ENCODE data around the gene TUNAR. TPM values are rescaled to one million over a fixed set of nuclear protein-coding genes. Genes with fewer than 3 reads are reported as not detected.
A peak's percentile ranks its signal among the peaks of the same experiment; 100 is the strongest.

Gene TUNAR
- total RNA-seq, 1 experiment from 2014 or later = not detected

- H3F3A ChIP-seq (ENCODE audit: low read length, unreplicated experiment) = no peaks in the 10 kb centered on the region
- CTCF ChIA-PET = no interaction called here
- H3K36me3 ChIP-seq (ENCODE audit: low read depth, low read length) = no peaks in the 10 kb centered on the region
- ATAC-seq = no peak
- no peak overlapping the region for H3K9ac ChIP-seq (ENCODE audit: low read length)
- no peak overlapping the region for H3K4me2 ChIP-seq (ENCODE audit: low read length)
- H3K27ac ChIP-seq (ENCODE audit: low read length) = no peak overlapping the region
- H2AFZ ChIP-seq (ENCODE audit: low read length) = no peak overlapping the region
- H3K79me2 ChIP-seq (ENCODE audit: low read length) = no peaks in the 10 kb centered on the region
- H3K9me3 ChIP-seq (ENCODE audit: low read length) = no peaks in the 10 kb centered on the region
- POLR2A ChIA-PET (ENCODE audit: unreplicated experiment) = no interaction called here
- H3K27me3 ChIP-seq (ENCODE audit: low read length) = peaks cover 3% of the 10 kb centered on the region; the same call in 1 of the 2 replicates
- intact Hi-C loops (cut with micrococcal nuclease) = no loop called here
- no peaks in the 10 kb centered on the region for H3K9me2 ChIP-seq (replicated peaks; ENCODE audit: low read length)
- no peak for TF ChIP-seq CTCF (conservative IDR thresholded peaks at IDR 0.05; ENCODE audit: low read depth, low read length)
- no peak for TF ChIP-seq EZH2phosphoT487 (IDR thresholded peaks at IDR 0.05; ENCODE audit: borderline replicate concordance, low read length)
- TF ChIP-seq EZH2 (IDR thresholded peaks at IDR 0.05; ENCODE audit: low read length, unreplicated experiment) = no peak
- no TSS peak for BruUV-seq (replicated peaks)
- DNase-seq = no peak
- H4K20me1 ChIP-seq (ENCODE audit: low read length) = no peaks in the 10 kb centered on the region
- no peak overlapping the region for H3K4me3 ChIP-seq (ENCODE audit: low read length)
- no peaks in the 10 kb centered on the region for H3K4me1 ChIP-seq (ENCODE audit: insufficient read depth, low read length)
Observed at GRCh38 chr14:95928751-95929150, 52.1 kb downstream of the TUNAR start.

GRCh38 chr14:95931384-95931783 is 54.8 kb downstream of the TUNAR start:
- no peaks in the 10 kb centered on the region for H3K9me3 ChIP-seq (ENCODE audit: low read length)
- H3K9me2 ChIP-seq (replicated peaks; ENCODE audit: low read length) = no peaks in the 10 kb centered on the region
- H3K79me2 ChIP-seq (ENCODE audit: low read length) = no peaks in the 10 kb centered on the region
- H3K4me3 ChIP-seq (ENCODE audit: low read length) = no peak overlapping the region
- ChIA-PET POLR2A (ENCODE audit: unreplicated experiment) (no interaction called here), CTCF (no interaction called here)
- no peaks in the 10 kb centered on the region for H3K36me3 ChIP-seq (ENCODE audit: low read depth, low read length)
- H3K4me2 ChIP-seq (ENCODE audit: low read length) = no peak overlapping the region
- no peak overlapping the region for H2AFZ ChIP-seq (ENCODE audit: low read length)
- TF ChIP-seq CTCF (conservative IDR thresholded peaks at IDR 0.05; ENCODE audit: low read depth, low read length) = no peak
- TF ChIP-seq EZH2phosphoT487 (IDR thresholded peaks at IDR 0.05; ENCODE audit: borderline replicate concordance, low read length) = no peak
- no peak for TF ChIP-seq EZH2 (IDR thresholded peaks at IDR 0.05; ENCODE audit: low read length, unreplicated experiment)
- H3K27me3 ChIP-seq (ENCODE audit: low read length) = peaks cover 3% of the 10 kb centered on the region; the same call in 1 of the 2 replicates
- no TSS peak for BruUV-seq (replicated peaks)
- H4K20me1 ChIP-seq (ENCODE audit: low read length) = no peaks in the 10 kb centered on the region
- H3K4me1 ChIP-seq (ENCODE audit: insufficient read depth, low read length) = no peaks in the 10 kb centered on the region
- intact Hi-C loops (cut with micrococcal nuclease) = no loop called here
- no peak overlapping the region for H3K9ac ChIP-seq (ENCODE audit: low read length)
- no peak for DNase-seq
- H3F3A ChIP-seq (ENCODE audit: low read length, unreplicated experiment) = no peaks in the 10 kb centered on the region
- ATAC-seq = no peak
- no peak overlapping the region for H3K27ac ChIP-seq (ENCODE audit: low read length)

GRCh38 chr14:95935228-95935822 is 58.7 kb downstream of the TUNAR start:
- no peaks in the 10 kb centered on the region for H4K20me1 ChIP-seq (ENCODE audit: low read length)
- no peak overlapping the region for H2AFZ ChIP-seq (ENCODE audit: low read length)
- H3K27me3 ChIP-seq (ENCODE audit: low read length) = no peaks in the 10 kb centered on the region
- ChIA-PET POLR2A (ENCODE audit: unreplicated experiment) (no interaction called here), CTCF (no interaction called here)
- H3K36me3 ChIP-seq (ENCODE audit: low read depth, low read length) = no peaks in the 10 kb centered on the region
- no peaks in the 10 kb centered on the region for H3K4me1 ChIP-seq (ENCODE audit: insufficient read depth, low read length)
- H3K79me2 ChIP-seq (ENCODE audit: low read length) = no peaks in the 10 kb centered on the region
- ATAC-seq = no peak
- intact Hi-C loops (cut with micrococcal nuclease) = no loop called here
- no peak for TF ChIP-seq EZH2 (IDR thresholded peaks at IDR 0.05; ENCODE audit: low read length, unreplicated experiment)
- TF ChIP-seq EZH2phosphoT487 (IDR thresholded peaks at IDR 0.05; ENCODE audit: borderline replicate concordance, low read length) = no peak
- H3K4me3 ChIP-seq (ENCODE audit: low read length) = no peak overlapping the region
- no peak overlapping the region for H3K27ac ChIP-seq (ENCODE audit: low read length)
- no peaks in the 10 kb centered on the region for H3K9me3 ChIP-seq (ENCODE audit: low read length)
- DNase-seq = peak; percentile 26
- H3F3A ChIP-seq (ENCODE audit: low read length, unreplicated experiment) = no peaks in the 10 kb centered on the region
- no TSS peak for BruUV-seq (replicated peaks)
- H3K4me2 ChIP-seq (ENCODE audit: low read length) = no peak overlapping the region
- H3K9ac ChIP-seq (ENCODE audit: low read length) = no peak overlapping the region
- no peaks in the 10 kb centered on the region for H3K9me2 ChIP-seq (replicated peaks; ENCODE audit: low read length)

Data from PC-3 (cell line).